Right lobe of liver (tissue), 4 donors: Measurements from ENCODE around the gene TCOF1.

ENCODE experiments used
- POLR2A ChIP-seq: fragments of 450-650 bp; IDR thresholded peaks from one replicate; pipeline ENCODE4 v1.6.1; 2017; ENCODE audit warnings: antibody characterized with exemption, mild to moderate bottlenecking
- TF ChIP-seq, protein P1 (sequence below), 4 donors: fragments of 200-600 bp in 3 of 4; fragments of 450-650 bp in 1 of 4; IDR thresholded peaks; one replicate each; pipeline versions ENCODE4 v1.5.1 to v1.8.0; 2016 to 2022; ENCODE audit warnings: antibody characterized with exemption in 4 of 4, mild to moderate bottlenecking in 2 of 4
- donor health status: DM: no; HTN: no; CAD: no.
- donor health status: DM: no; HTN: no; CAD: no.
- donor health status: DM: no; HTN: yes; CAD: no.

DNA sequence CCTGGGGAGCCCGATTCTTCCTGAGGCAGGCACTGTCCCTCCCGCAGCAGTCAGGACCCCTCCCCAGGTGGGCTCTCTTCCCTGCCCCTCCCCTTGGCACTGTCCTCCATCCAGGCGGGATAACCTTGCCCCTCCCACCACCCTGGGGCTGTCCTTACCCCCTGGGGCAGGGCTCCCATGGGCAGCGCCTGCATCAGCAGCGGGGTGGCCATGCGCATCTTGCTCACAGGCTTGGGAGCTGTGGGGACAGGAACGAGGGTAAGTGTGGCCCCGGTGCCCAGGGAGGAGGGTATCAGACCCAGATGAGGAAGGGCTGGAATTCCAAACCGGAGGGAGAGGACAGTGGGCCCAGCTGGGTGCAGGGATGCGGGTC lies 49.2 kb downstream of the TCOF1 start:
- TF ChIP-seq, protein P1, sequence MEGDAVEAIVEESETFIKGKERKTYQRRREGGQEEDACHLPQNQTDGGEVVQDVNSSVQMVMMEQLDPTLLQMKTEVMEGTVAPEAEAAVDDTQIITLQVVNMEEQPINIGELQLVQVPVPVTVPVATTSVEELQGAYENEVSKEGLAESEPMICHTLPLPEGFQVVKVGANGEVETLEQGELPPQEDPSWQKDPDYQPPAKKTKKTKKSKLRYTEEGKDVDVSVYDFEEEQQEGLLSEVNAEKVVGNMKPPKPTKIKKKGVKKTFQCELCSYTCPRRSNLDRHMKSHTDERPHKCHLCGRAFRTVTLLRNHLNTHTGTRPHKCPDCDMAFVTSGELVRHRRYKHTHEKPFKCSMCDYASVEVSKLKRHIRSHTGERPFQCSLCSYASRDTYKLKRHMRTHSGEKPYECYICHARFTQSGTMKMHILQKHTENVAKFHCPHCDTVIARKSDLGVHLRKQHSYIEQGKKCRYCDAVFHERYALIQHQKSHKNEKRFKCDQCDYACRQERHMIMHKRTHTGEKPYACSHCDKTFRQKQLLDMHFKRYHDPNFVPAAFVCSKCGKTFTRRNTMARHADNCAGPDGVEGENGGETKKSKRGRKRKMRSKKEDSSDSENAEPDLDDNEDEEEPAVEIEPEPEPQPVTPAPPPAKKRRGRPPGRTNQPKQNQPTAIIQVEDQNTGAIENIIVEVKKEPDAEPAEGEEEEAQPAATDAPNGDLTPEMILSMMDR (IDR thresholded peaks at IDR 0.05) = no peak
- no peak for TF ChIP-seq POLR2A
